ENCODE data around the gene MMS19. TPM values are rescaled to one million over a fixed set of nuclear protein-coding genes. Genes with fewer than 3 reads are reported as not detected.

Gene MMS19
- 62.5 TPM for polyA plus RNA-seq
- long read RNA-seq, donor 1, partial matches to known transcripts = 0 of 3 reads
- long read RNA-seq, donor 1, other reads (novel, unspliced or antisense) = 0 of 3 reads
- long read RNA-seq, donor 2, partial matches to known transcripts = 25 of 29 reads
- long read RNA-seq, donor 2, other reads (novel, unspliced or antisense) = 0 of 29 reads
- long read RNA-seq, donor 3 = 0 reads
- long read RNA-seq, donor 4, partial matches to known transcripts = 0 of 1 reads
- long read RNA-seq, donor 4, other reads (novel, unspliced or antisense) = 0 of 1 reads
- long read RNA-seq, donor 5, partial matches to known transcripts = 0 of 6 reads
- long read RNA-seq, donor 5, other reads (novel, unspliced or antisense) = 5 of 6 reads
- long read RNA-seq, donor 6, partial matches to known transcripts = 0 of 1 reads
- long read RNA-seq, donor 6, other reads (novel, unspliced or antisense) = 0 of 1 reads
- long read RNA-seq, donor 7, partial matches to known transcripts = 19 of 22 reads
- long read RNA-seq, donor 7, other reads (novel, unspliced or antisense) = 0 of 22 reads
- long read RNA-seq, donor 8, partial matches to known transcripts = 113 of 127 reads
- long read RNA-seq, donor 8, other reads (novel, unspliced or antisense) = 7 of 127 reads
- long read RNA-seq, donor 9, partial matches to known transcripts = 8 of 12 reads
- long read RNA-seq, donor 9, other reads (novel, unspliced or antisense) = 0 of 12 reads
- long read RNA-seq, donor 10, partial matches to known transcripts = 14 of 18 reads
- long read RNA-seq, donor 10, other reads (novel, unspliced or antisense) = 0 of 18 reads
- long read RNA-seq, donor 11, partial matches to known transcripts = 5 of 8 reads
- long read RNA-seq, donor 11, other reads (novel, unspliced or antisense) = 0 of 8 reads

DNA sequence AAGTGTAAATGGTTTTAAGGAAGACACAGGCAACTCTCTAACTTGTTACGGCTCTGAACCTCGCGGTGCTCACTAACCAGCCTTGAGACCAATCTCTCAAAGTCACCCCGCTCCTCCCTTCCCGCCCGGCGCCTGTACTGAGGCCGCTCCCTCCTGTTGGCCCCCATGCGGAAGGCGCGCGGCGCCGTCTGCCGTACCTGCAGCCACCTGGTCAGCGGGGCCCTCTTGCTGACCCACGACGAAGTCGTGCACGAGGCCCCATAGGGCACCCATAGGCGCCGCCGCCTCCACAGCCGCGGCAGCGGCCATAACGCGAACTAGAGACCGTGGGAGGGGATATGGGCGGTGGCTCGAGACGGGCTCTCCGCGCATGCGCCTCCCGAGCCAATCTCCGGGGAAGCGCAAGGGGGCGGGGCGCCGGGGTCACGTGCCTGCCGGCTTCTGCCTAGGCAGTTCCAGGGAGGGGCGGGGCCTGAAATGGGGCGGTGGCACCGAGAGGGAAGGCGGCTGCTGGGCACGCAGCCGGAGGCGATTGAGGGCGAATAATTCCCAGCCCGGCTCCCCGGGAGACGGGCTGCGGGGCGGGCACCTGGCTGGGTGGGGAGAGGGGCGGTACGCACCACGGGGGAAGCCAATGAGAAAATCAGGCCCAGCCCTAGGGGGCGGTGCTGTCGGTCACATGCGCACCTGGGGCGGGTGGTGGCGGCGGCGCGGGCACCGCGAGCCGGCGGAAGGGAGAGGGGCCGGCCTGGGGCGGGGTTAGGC, at the start of gene MMS19:
Gene MMS19, minus strand, starts transcription at position 347 of the 765 bp plus-strand sequence. Its CDS starts 38 bp downstream, at position 309.
- Histone ChIP-seq H3K9me3 (ENCODE audit: control insufficient read depth, low read depth, low read length) (no peaks in the 10 kb centered on the region), H3K4me3 (ENCODE audit: low read length) (peak within 1 kb of the TSS; percentile 100), H3K27ac (ENCODE audit: low read length) (peak within 1 kb of the TSS; percentile 95), H3K36me3 (ENCODE audit: control insufficient read depth, insufficient read depth, low read length) (no peaks in the 10 kb centered on the region), H3K27me3 (ENCODE audit: control insufficient read depth, insufficient read depth, low read length) (peaks cover 16% of the 10 kb centered on the region), H3K4me1 (ENCODE audit: control insufficient read depth, insufficient read depth, low read length) (peaks cover 10% of the 10 kb centered on the region)
- WGBS (ENCODE audit: insufficient coverage, low lambda C conversion rate) = no CpG with 5 or more reads among the region's 73 CpGs
- DNase-seq = peak; percentile 98 to 99

GRCh38 chr10:97547962-97548361, 49.7 kb upstream of the MMS19 start:
- H3K27me3 ChIP-seq (ENCODE audit: control insufficient read depth, insufficient read depth, low read length) = no peaks in the 10 kb centered on the region
- H3K4me3 ChIP-seq (ENCODE audit: low read length) = no peak overlapping the region
- H3K9me3 ChIP-seq (ENCODE audit: control insufficient read depth, low read depth, low read length) = no peaks in the 10 kb centered on the region
- WGBS (ENCODE audit: insufficient coverage, low lambda C conversion rate) = 67% methylated on average over 1 of the region's 4 CpGs
- H3K27ac ChIP-seq (ENCODE audit: low read length) = no peak overlapping the region
- peaks cover 3% of the 10 kb centered on the region for H3K4me1 ChIP-seq (ENCODE audit: control insufficient read depth, insufficient read depth, low read length)
- DNase-seq = no peak
- H3K36me3 ChIP-seq (ENCODE audit: control insufficient read depth, insufficient read depth, low read length) = no peaks in the 10 kb centered on the region

DNA sequence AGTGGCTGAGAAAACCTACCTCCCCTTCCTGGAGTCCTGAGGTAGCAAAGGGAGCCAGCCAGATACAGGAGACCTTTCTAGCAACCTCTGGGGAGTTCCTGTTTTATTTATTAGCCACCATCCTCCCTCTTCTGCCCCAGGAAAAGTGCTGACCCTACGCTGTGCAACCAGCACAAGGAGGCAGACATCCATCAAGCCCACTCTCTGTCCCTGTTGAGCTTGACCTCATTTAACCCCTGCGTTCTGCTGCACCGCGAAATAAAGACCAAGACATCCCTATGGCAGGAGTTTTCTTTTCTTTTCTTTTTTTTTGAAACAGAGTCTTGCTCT, 49.0 kb upstream of the MMS19 start:
- DNase-seq = no peak
- H3K4me3 ChIP-seq (ENCODE audit: low read length) = no peak overlapping the region
- no peak overlapping the region for H3K27ac ChIP-seq (ENCODE audit: low read length)
- H3K4me1 ChIP-seq (ENCODE audit: control insufficient read depth, insufficient read depth, low read length) = peaks cover 3% of the 10 kb centered on the region
- no peaks in the 10 kb centered on the region for H3K9me3 ChIP-seq (ENCODE audit: control insufficient read depth, low read depth, low read length)
- H3K27me3 ChIP-seq (ENCODE audit: control insufficient read depth, insufficient read depth, low read length) = no peaks in the 10 kb centered on the region
- H3K36me3 ChIP-seq (ENCODE audit: control insufficient read depth, insufficient read depth, low read length) = no peaks in the 10 kb centered on the region
- no CpG with 5 or more reads among the region's 4 CpGs for WGBS (ENCODE audit: insufficient coverage, low lambda C conversion rate)

DNA sequence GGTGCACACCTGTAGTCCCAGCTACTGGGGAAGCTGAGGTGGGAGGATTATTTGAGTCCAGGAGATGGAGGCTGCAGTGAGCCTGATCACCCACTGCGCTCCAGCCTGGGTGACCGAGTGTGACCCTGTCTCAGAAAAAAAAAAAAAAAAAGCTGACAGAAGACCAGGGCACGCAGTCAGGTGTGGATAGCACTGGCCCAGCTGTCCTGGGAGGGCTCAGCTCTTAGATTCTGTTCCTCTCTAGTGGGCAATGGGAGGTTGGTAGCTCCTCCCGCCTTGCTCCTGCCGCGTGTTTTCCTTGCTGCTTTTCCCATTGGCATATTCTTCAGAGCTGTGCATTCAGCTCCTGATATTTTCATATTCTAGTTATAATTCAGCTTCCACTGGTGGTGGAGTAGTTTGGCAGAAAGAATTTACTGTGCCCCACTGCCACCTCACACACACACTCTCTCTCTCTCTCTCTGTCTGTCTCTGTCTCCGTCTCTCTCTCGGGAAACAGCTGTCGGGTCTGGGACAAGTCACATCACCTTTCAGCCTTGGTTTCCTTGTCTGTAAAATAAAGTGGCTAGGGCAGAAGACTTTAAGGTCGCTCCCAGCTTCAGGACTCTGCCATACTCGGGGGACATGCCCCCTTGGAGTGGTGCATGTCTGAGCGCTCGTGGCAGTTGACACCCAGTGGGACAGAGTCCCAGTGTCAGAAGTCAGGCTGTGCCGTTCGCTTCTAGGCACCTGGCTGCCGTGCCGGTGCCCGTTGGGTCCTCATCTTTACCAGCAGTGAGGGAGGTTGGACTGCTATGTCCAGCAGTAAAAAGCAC, 48.4 kb upstream of the MMS19 start:
- no peaks in the 10 kb centered on the region for H3K9me3 ChIP-seq (ENCODE audit: control insufficient read depth, low read depth, low read length)
- 80% methylated on average over 1 of the region's 18 CpGs for WGBS (ENCODE audit: insufficient coverage, low lambda C conversion rate)
- H3K27ac ChIP-seq (ENCODE audit: low read length) = no peak overlapping the region
- no peak for DNase-seq
- H3K27me3 ChIP-seq (ENCODE audit: control insufficient read depth, insufficient read depth, low read length) = no peaks in the 10 kb centered on the region
- peaks cover 3% of the 10 kb centered on the region for H3K4me1 ChIP-seq (ENCODE audit: control insufficient read depth, insufficient read depth, low read length)
- no peaks in the 10 kb centered on the region for H3K36me3 ChIP-seq (ENCODE audit: control insufficient read depth, insufficient read depth, low read length)
- no peak overlapping the region for H3K4me3 ChIP-seq (ENCODE audit: low read length)

- no peaks in the 10 kb centered on the region for H3K27me3 ChIP-seq (ENCODE audit: control insufficient read depth, insufficient read depth, low read length)
- WGBS (ENCODE audit: insufficient coverage, low lambda C conversion rate) = no CpG with 5 or more reads among the region's 10 CpGs
- H3K9me3 ChIP-seq (ENCODE audit: control insufficient read depth, low read depth, low read length) = no peaks in the 10 kb centered on the region
- no peak overlapping the region for H3K27ac ChIP-seq (ENCODE audit: low read length)
- H3K36me3 ChIP-seq (ENCODE audit: control insufficient read depth, insufficient read depth, low read length) = no peaks in the 10 kb centered on the region
- no peaks in the 10 kb centered on the region for H3K4me1 ChIP-seq (ENCODE audit: control insufficient read depth, insufficient read depth, low read length)
- peak; percentile 26 to 27 for DNase-seq
- H3K4me3 ChIP-seq (ENCODE audit: low read length) = no peak overlapping the region
These were observed 44.9 kb upstream of the MMS19 start for GRCh38 chr10:97543025-97543546.

DNA sequence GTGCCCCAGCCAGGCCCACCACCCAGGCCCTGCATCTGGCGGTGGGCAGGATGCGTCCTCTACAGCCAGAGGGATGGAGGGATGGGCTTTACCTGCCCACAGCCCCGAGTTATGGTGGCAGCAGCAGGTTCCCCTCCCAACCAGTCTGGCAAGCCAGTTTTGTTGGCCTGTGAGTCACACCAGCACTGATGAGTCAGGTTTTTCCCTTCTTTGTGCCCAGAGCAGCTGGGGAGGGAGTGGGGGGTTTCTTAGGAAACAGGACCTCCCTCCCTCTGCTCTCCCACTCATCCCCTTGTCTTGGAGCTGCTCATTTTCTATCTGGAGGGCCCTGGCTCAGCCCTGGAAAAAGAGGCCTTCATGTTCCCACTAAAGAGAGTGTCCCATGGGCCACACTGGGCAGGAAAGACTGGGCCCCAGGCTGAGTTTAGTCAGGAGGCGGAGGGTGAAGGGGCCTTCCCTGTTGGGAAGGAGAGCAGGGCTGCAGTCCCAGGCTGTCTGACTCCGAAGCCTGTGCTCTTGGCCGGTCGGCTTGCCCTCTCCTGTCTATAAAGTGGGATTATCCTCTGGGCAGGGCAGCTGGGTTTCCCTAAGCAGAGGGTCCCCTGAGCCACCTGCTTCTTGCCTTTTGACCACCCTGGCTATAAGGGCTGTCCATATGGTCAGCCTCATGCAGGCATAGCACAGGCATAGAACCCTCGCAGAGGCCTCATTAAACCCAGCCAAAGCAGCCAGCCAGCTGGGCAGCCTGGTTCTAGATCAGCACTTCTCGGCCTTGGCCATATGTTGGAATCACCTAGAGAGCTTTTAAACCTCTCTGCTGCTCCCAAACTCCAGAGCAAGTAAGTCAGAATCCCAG, 44.2 kb upstream of the MMS19 start:
- Histone ChIP-seq H3K27me3 (ENCODE audit: control insufficient read depth, insufficient read depth, low read length) (no peaks in the 10 kb centered on the region), H3K27ac (ENCODE audit: low read length) (peak overlapping the region; percentile 12), H3K36me3 (ENCODE audit: control insufficient read depth, insufficient read depth, low read length) (no peaks in the 10 kb centered on the region), H3K9me3 (ENCODE audit: control insufficient read depth, low read depth, low read length) (no peaks in the 10 kb centered on the region), H3K4me3 (ENCODE audit: low read length) (no peak overlapping the region), H3K4me1 (ENCODE audit: control insufficient read depth, insufficient read depth, low read length) (no peaks in the 10 kb centered on the region)
- peak; percentile 18 to 29 for DNase-seq
- no CpG with 5 or more reads among the region's 9 CpGs for WGBS (ENCODE audit: insufficient coverage, low lambda C conversion rate)

- H3K27me3 ChIP-seq (ENCODE audit: control insufficient read depth, insufficient read depth, low read length) = no peaks in the 10 kb centered on the region
- WGBS (ENCODE audit: insufficient coverage, low lambda C conversion rate) = 100% methylated on average over 1 of the region's 14 CpGs
- H3K27ac ChIP-seq (ENCODE audit: low read length) = no peak overlapping the region
- H3K4me1 ChIP-seq (ENCODE audit: control insufficient read depth, insufficient read depth, low read length) = no peaks in the 10 kb centered on the region
- H3K36me3 ChIP-seq (ENCODE audit: control insufficient read depth, insufficient read depth, low read length) = no peaks in the 10 kb centered on the region
- no peak for DNase-seq
- no peak overlapping the region for H3K4me3 ChIP-seq (ENCODE audit: low read length)
- no peaks in the 10 kb centered on the region for H3K9me3 ChIP-seq (ENCODE audit: control insufficient read depth, low read depth, low read length)
These were observed 42.7 kb upstream of the MMS19 start for GRCh38 chr10:97540669-97541500.

DNA sequence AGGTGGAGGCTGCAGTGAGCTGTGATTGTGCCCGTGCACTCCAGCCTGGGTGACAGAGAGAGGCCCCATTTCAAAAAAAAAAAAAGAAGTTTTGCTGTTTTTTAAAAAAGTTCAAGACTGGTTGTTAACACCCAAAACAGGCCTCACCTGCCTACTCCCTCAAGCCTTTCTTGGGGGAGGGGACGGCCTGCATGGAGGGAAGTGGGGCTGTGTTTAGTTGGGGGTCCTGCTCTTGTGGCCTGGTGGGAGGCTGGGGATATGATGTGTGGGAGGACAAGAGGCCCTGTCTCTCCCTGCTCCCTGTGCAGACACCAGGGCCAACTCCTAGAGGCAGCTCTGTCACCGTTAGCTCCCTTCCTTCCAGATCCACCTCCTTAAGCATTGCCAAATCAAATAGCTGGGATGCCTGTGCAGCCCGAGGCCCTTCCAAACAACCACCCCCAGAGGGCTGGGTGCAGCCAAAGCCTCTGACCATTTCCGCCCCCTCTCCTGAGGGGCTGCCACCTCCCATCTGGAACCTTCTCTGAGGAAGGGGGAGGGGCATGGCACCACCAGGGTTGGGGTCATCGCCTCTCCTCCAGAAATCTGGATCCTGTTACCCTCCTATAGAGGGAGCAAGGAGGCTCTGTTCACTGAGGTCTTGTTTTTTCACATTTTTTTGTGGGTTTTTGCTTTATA, 41.4 kb upstream of the MMS19 start:
- no CpG with 5 or more reads among the region's 6 CpGs for WGBS (ENCODE audit: insufficient coverage, low lambda C conversion rate)
- no peak for DNase-seq
- Histone ChIP-seq H3K4me1 (ENCODE audit: control insufficient read depth, insufficient read depth, low read length) (no peaks in the 10 kb centered on the region), H3K36me3 (ENCODE audit: control insufficient read depth, insufficient read depth, low read length) (no peaks in the 10 kb centered on the region), H3K9me3 (ENCODE audit: control insufficient read depth, low read depth, low read length) (no peaks in the 10 kb centered on the region), H3K4me3 (ENCODE audit: low read length) (no peak overlapping the region), H3K27me3 (ENCODE audit: control insufficient read depth, insufficient read depth, low read length) (no peaks in the 10 kb centered on the region), H3K27ac (ENCODE audit: low read length) (no peak overlapping the region)
